ENCODE data around the gene TXNDC11.

Gene TXNDC11

GRCh38 chr16:11722468-11722808 lies 20.2 kb downstream of the TXNDC11 start:
- no peak for DNase-seq (ENCODE audit: low read depth in 2 of 2)

- no peak for DNase-seq (ENCODE audit: low read depth in 2 of 2)
These were observed 20.7 kb downstream of the TXNDC11 start for GRCh38 chr16:11721781-11722467.

GRCh38 chr16:11719762-11720161 lies 22.9 kb downstream of the TXNDC11 start:
- no peak for DNase-seq (ENCODE audit: low read depth in 2 of 2)

- DNase-seq (ENCODE audit: low read depth in 2 of 2), result no peak
These were observed 23.5 kb downstream of the TXNDC11 start for GRCh38 chr16:11719171-11719570.

GRCh38 chr16:11717811-11718210 lies 24.8 kb downstream of the TXNDC11 start:
- DNase-seq (ENCODE audit: low read depth in 2 of 2), result no peak

GRCh38 chr16:11716336-11716735 lies 26.3 kb downstream of the TXNDC11 start:
- no peak for DNase-seq (ENCODE audit: low read depth in 2 of 2)

- no peak for DNase-seq (ENCODE audit: low read depth in 2 of 2)
These were observed 27.3 kb downstream of the TXNDC11 start for GRCh38 chr16:11715246-11715947.

GRCh38 chr16:11712122-11712521 lies 30.5 kb downstream of the TXNDC11 start:
- no peak for DNase-seq (ENCODE audit: low read depth in 2 of 2)

GRCh38 chr16:11711662-11712061 lies 31.0 kb downstream of the TXNDC11 start:
- DNase-seq (ENCODE audit: low read depth in 2 of 2), result no peak

- DNase-seq (ENCODE audit: low read depth in 2 of 2), result no peak
These were observed 34.2 kb downstream of the TXNDC11 start for GRCh38 chr16:11708421-11708820.

GRCh38 chr16:11707679-11708197 lies 34.9 kb downstream of the TXNDC11 start:
- DNase-seq (ENCODE audit: low read depth in 2 of 2), result no peak

GRCh38 chr16:11706180-11706742 lies 36.4 kb downstream of the TXNDC11 start:
- DNase-seq (ENCODE audit: low read depth in 2 of 2), result no peak

- DNase-seq (ENCODE audit: low read depth in 2 of 2), result no peak
These were observed 37.2 kb downstream of the TXNDC11 start for GRCh38 chr16:11705311-11706025.

GRCh38 chr16:11700264-11701029 lies 42.2 kb downstream of the TXNDC11 start:
- no peak for DNase-seq (ENCODE audit: low read depth in 2 of 2)

GRCh38 chr16:11699234-11699894 lies 43.3 kb downstream of the TXNDC11 start:
- no peak for DNase-seq (ENCODE audit: low read depth in 2 of 2)

- no peak for DNase-seq (ENCODE audit: low read depth in 2 of 2)
These were observed 44.4 kb downstream of the TXNDC11 start for GRCh38 chr16:11698271-11698689.

GRCh38 chr16:11697319-11697718 lies 45.3 kb downstream of the TXNDC11 start:
- no peak for DNase-seq (ENCODE audit: low read depth in 2 of 2)

- no peak for DNase-seq (ENCODE audit: low read depth in 2 of 2)
These were observed 46.2 kb downstream of the TXNDC11 start for GRCh38 chr16:11696266-11697012.

GRCh38 chr16:11692651-11693050 lies 50.0 kb downstream of the TXNDC11 start:
- DNase-seq (ENCODE audit: low read depth in 2 of 2), result no peak

GRCh38 chr16:11692171-11692570 lies 50.5 kb downstream of the TXNDC11 start:
- no peak for DNase-seq (ENCODE audit: low read depth in 2 of 2)

Measured in stimulated activated CD4-positive, alpha-beta T cell treated with anti-CD3 and anti-CD28 coated beads, Interleukin-1b, Interleukin-23, amount 100 ng/mL, for 4 hours (primary cell).